Measurements from ENCODE around the gene CLDN25. TPM values are rescaled to one million over a fixed set of nuclear protein-coding genes. Genes with fewer than 3 reads are reported as not detected.

Gene CLDN25
- total RNA-seq, 4 donors from 2014 or later = 0.86 TPM; not detected in 3

GRCh38 chr11:113808931-113809330, 29.3 kb downstream of the CLDN25 start:
- peaks cover 72% of the 10 kb centered on the region for H3K36me3 ChIP-seq
- WGBS = 44% methylated on average over 2 of the region's 2 CpGs
- TF ChIP-seq EP300 (IDR thresholded peaks at IDR 0.05) = no peak
- no peak for TF ChIP-seq POLR2AphosphoS5 (IDR thresholded peaks at IDR 0.05)
- TF ChIP-seq POLR2A (IDR thresholded peaks at IDR 0.05) = no peak
- no peak for TF ChIP-seq CTCF (IDR thresholded peaks at IDR 0.05)
- H3K27me3 ChIP-seq = no peaks in the 10 kb centered on the region
- no peak for DNase-seq (ENCODE audit: low spot score in 2 of 2)
- H3K4me1 ChIP-seq = no peaks in the 10 kb centered on the region
- H3K27ac ChIP-seq = no peak overlapping the region
- H3K9me3 ChIP-seq = no peaks in the 10 kb centered on the region
- H3K4me3 ChIP-seq = no peak overlapping the region

- H3K27ac ChIP-seq = no peak overlapping the region
- no peaks in the 10 kb centered on the region for H3K9me3 ChIP-seq
- TF ChIP-seq POLR2A (IDR thresholded peaks at IDR 0.05) (no peak), EP300 (IDR thresholded peaks at IDR 0.05) (no peak), POLR2AphosphoS5 (IDR thresholded peaks at IDR 0.05) (no peak), CTCF (IDR thresholded peaks at IDR 0.05) (no peak)
- no peak for DNase-seq (ENCODE audit: low spot score in 2 of 2)
- no peaks in the 10 kb centered on the region for H3K27me3 ChIP-seq
- H3K4me3 ChIP-seq = no peak overlapping the region
- H3K4me1 ChIP-seq = no peaks in the 10 kb centered on the region
- peaks cover 32% of the 10 kb centered on the region for H3K36me3 ChIP-seq
Observed at GRCh38 chr11:113814181-113814580, 34.6 kb downstream of the CLDN25 start.

- TF ChIP-seq POLR2AphosphoS5 (IDR thresholded peaks at IDR 0.05) (no peak), EP300 (IDR thresholded peaks at IDR 0.05) (no peak), CTCF (IDR thresholded peaks at IDR 0.05) (no peak), POLR2A (IDR thresholded peaks at IDR 0.05) (no peak)
- no peak for DNase-seq (ENCODE audit: low spot score in 2 of 2)
- Histone ChIP-seq H3K4me3 (no peak overlapping the region), H3K9me3 (no peaks in the 10 kb centered on the region), H3K27ac (no peak overlapping the region), H3K36me3 (peaks cover 32% of the 10 kb centered on the region), H3K27me3 (no peaks in the 10 kb centered on the region), H3K4me1 (no peaks in the 10 kb centered on the region)
- 92% methylated on average over 1 of the region's 1 CpG for WGBS
Observed at GRCh38 chr11:113817162-113817561, 37.6 kb downstream of the CLDN25 start.

- no peak for DNase-seq (ENCODE audit: low spot score in 2 of 2)
- Histone ChIP-seq H3K9me3 (no peaks in the 10 kb centered on the region), H3K4me3 (no peak overlapping the region), H3K27me3 (no peaks in the 10 kb centered on the region), H3K27ac (no peak overlapping the region), H3K36me3 (peaks cover 35% of the 10 kb centered on the region), H3K4me1 (no peaks in the 10 kb centered on the region)
- WGBS = 69% methylated on average over 6 of the region's 6 CpGs
- no peak for TF ChIP-seq EP300 (IDR thresholded peaks at IDR 0.05)
- TF ChIP-seq POLR2A (IDR thresholded peaks at IDR 0.05) = no peak
- no peak for TF ChIP-seq POLR2AphosphoS5 (IDR thresholded peaks at IDR 0.05)
- no peak for TF ChIP-seq CTCF (IDR thresholded peaks at IDR 0.05)
Observed at GRCh38 chr11:113817626-113818025, 38.0 kb downstream of the CLDN25 start.

- Histone ChIP-seq H3K9me3 (no peaks in the 10 kb centered on the region), H3K27me3 (no peaks in the 10 kb centered on the region), H3K36me3 (peaks cover 41% of the 10 kb centered on the region), H3K27ac (no peak overlapping the region), H3K4me1 (no peaks in the 10 kb centered on the region), H3K4me3 (no peak overlapping the region)
- no peak for TF ChIP-seq POLR2A (IDR thresholded peaks at IDR 0.05)
- no peak for TF ChIP-seq POLR2AphosphoS5 (IDR thresholded peaks at IDR 0.05)
- no peak for TF ChIP-seq EP300 (IDR thresholded peaks at IDR 0.05)
- 96% methylated on average over 3 of the region's 3 CpGs for WGBS
- no peak for DNase-seq (ENCODE audit: low spot score in 2 of 2)
Observed at GRCh38 chr11:113818426-113818825, 38.8 kb downstream of the CLDN25 start.

- Histone ChIP-seq H3K4me1 (no peaks in the 10 kb centered on the region), H3K27ac (no peak overlapping the region), H3K36me3 (peaks cover 62% of the 10 kb centered on the region), H3K9me3 (no peaks in the 10 kb centered on the region), H3K4me3 (no peak overlapping the region), H3K27me3 (no peaks in the 10 kb centered on the region)
- 96% methylated on average over 3 of the region's 3 CpGs for WGBS
- TF ChIP-seq EP300 (IDR thresholded peaks at IDR 0.05) = no peak
- no peak for TF ChIP-seq POLR2A (IDR thresholded peaks at IDR 0.05)
- no peak for TF ChIP-seq CTCF (IDR thresholded peaks at IDR 0.05)
- no peak for TF ChIP-seq POLR2AphosphoS5 (IDR thresholded peaks at IDR 0.05)
- no peak for DNase-seq (ENCODE audit: low spot score in 2 of 2)
Observed at GRCh38 chr11:113827477-113827876, 47.9 kb downstream of the CLDN25 start.
